DOHH2 (cell line): ENCODE data around the gene F12.

Experiments used
- CTCF ChIP-seq: fragments of 200-600 bp; sonication (generic); IDR thresholded peaks from one replicate; pipeline ENCODE4 v1.5.1; 2014; ENCODE audit warnings: antibody characterized with exemption, mild to moderate bottlenecking, low read depth, low read length; ENCODE audit not compliant: poor library complexity, severe bottlenecking
- EZH2phosphoT487 ChIP-seq: fragments of 200-600 bp; sonication (generic); IDR thresholded peaks from 2 replicates; pipeline ENCODE4 v1.6.1; 2017; ENCODE audit warnings: borderline replicate concordance, mild to moderate bottlenecking, antibody characterized with exemption, low read length, moderate library complexity, mixed read lengths

GRCh38 chr5:177402271-177403043, 6.9 kb downstream of the F12 start:
- no peak for TF ChIP-seq CTCF
- 0 out of 2 replicates have a peak, but pooled peaks have one; percentile 10 for TF ChIP-seq EZH2phosphoT487
